ENCODE data around the gene CMTM6.
"Not testable (repeated sequence)": the region's sequence is repeated elsewhere in the genome, so short reads cannot be mapped to it uniquely, and the experiment has no call there.

CMTM6 gene

DNA sequence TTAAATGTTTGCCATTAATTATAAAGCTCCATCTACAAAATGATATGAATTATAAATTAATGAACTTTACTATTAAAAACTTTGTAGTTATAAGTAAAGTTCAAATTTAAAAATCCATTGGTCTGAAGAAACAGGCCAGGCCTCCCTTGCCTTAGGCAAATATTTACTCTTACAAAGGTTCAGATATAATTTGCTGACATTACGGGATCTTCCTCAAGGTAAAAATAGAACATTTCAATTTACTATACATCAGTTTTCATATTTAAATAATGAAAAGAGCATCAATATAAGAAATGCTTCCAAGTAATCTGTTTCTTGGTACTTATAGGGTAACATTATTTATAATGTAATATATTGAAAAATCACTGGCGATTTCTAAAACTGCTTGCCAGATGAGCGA, 3.7 kb downstream of the CMTM6 start:
- no peak for DNase-seq

DNA sequence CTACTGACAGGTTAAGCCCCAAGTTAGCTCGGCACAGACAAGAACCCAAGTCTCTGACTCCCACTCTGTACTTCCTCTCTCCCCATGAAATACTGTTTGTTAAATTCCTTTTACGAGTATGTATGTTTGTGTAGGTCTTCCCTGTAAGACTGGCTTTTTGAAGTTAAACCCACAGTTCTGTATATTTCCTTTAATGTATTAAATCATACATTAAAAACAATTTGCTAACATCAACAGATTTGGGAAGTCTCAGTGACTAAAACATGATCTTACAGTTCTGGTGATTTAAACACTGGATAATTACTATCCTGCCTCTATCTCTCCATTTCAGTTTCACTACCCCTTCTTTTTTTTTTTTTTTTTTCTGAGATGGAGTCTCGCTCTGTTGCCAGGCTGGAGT, 4.4 kb downstream of the CMTM6 start:
- DNase-seq: no peak

DNA sequence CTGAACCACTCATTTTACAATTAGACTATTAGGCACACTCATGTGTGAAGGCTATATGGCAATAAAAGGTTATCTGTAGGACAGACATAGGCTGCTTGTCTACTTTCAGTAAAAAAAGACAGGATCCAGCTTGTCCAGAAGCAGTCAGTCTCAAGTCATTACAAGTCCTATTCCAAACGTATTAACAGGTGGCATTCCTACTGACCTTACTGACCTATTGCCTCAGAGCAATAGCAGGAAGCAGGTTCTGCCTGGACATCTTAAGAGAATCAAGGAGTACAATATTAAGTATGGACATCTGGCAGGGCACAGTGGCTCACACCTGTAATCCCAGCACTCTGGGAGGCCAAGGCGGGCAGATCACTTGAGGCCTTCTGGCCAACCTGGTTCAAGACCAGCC, 7.0 kb downstream of the CMTM6 start:
- DNase-seq: no peak

DNA sequence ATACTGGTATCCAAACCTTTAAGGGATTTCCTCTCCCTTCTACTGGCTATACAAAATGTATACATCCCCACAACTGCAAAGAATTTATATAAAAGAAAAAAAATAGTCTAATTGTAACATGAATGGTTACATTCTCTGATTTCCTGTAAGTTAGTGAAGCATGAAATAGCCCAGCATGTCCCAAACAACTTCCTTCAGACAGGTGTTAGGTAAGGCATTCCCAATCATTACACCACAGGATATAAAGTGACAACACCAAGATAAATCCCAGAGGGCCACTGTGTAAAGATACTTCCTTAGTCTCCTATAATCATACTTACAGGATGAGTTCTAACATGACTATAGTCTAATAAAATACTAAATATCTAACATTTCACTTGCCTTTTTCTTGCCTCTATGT, 7.6 kb downstream of the CMTM6 start:
- no peak for DNase-seq

DNA sequence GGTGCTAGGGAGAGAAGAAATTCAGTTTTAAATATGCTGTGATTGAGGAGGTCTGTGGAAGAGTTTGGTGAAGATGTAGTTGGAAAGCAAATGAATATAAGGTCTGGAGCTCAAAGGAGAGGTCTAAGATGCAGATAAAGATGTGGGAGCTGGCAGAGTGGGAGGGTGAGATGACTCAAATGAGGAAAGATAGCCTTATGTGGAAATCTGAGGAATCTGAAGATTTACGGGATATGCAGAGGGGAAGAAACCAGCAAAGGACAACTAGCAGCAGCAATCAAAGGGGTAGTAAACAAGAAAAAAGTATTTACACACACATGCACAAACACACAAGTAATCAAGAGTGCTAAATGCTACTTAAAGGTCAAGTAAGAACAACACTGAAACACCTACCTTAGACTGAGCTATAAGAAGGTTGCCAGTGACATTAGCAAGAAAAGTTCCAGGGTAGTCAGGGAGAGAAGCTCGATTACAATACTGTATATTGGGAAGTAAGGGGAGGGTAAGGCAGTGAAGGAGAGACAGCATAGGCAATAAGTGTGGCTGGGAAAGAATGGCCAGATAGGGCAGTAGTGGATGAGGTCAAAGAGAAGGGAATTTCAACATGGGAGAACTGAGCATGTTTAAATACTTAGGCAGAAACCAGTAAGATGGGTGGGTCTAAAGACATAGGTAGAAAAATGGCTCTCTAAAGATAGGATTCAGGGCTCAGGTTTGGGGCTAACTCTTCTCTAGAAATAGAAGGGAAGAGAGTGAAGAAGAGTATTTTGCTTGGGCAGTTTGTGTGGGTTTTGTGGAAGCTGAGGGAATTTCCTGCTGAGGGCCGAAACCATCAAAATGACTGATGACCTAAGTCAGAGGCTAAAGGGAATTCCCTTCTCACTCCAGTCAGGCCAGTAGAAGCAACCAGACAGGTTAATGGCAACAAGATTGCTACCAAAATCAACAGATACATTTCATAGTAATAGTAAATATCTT, 8.9 kb downstream of the CMTM6 start:
- DNase-seq: no peak

DNA sequence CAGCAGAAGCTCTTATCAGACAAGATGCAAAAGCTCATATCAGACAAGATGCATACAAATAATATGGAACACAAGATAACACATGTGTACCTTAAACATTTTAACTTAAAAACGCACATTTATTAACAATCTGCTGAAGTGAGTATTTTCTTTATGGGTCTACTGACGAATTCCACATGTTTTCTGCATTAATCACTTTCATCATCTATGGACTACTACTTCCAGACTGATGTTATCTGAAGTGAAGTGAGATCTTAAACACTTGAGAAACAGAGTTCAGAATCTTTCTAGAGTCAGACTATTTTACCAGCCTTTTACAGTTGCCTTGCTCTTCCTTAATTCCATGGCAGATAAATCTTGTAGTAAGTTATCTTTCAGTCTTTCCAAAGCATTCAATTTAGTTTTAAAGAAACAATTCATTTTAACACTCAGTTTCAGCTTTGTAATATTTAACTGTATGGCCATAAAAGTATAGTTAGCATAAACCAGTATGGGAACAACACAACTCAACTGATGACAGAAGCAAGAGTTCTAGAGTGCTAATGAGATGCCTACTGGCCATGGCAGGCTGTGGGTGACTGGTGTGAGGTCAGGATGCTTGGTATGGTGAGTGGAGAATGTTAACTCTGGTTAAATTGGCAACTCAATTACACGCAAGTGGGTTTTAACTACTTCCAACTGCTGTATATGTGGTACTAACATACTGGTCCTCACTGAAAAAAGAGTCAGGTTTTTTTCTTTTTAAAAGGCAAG, 9.8 kb downstream of the CMTM6 start:
- DNase-seq: no peak

DNA sequence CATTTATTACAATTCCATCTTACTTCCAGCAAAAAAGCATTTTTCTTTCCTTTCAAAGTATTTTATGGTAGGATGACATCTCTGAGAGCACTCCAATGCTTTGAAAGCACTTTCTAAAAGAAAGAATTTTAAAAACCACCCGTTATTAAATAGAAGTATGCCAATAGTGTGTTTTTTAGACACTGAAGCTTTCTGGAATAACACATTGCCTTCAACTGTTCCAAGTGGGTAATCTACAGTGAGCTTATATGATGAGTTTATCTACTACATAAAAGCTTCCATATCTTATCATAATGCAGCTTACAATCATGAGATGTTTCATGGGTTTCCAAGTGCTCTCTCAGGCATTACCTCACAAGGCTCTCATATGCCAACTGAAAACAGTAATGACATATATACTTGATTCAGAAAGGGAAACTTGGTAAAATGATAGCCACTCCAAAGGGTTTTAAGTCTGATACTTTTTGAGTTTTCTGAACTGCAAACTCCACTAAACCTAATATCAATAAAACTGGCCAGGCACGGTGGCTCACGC, 14.1 kb downstream of the CMTM6 start:
- DNase-seq: no peak

DNA sequence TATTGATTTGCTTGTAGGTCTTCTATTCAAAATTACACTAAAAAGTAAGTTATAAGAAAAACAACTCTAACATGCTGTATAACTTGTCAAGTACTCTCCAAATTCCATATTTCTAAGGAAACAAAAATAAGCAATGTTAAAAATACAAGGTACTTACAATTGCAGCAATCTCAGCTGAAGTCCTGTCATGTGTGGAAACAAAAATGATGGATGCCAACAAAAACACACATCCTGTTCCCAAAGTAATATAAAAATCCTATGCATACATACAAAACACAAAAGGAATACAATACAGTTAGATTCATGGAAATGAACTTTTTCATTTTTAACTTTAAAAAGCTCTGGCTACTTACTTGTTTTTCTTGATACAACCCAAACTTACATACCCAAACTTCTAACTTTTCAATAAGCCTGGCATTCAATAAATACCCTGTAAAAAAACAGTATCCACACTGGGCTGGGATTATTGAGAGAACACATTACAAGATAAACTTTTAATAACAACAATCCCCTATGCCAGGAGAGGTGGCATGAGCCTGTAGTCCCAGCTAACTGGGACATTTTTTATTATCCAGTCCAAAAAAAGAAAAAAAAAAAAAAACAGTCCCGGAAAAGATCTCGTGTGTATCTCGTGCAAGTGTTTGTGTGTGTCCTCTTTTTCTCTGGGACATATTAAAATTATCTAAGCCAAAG, 14.7 kb downstream of the CMTM6 start:
- no peak for DNase-seq

DNA sequence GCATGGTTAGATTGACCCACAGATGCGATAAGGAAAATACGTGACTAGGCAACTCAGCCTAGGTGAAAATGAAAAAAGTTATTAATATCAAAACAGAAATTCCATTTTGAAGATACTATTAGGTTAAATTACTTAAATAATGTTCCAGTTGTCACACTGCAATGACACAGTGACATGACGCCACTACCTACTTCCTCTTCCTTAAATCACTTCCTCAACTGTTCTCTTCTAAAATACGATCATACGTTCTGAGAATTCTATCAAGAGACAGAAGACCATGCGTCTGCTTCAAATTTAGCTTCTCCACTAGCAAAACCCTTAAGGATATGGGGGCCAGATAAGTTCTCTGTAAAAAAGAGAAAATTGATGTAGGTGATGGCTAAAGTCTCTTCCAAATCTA, 18.2 kb downstream of the CMTM6 start:
- DNase-seq: no peak

DNA sequence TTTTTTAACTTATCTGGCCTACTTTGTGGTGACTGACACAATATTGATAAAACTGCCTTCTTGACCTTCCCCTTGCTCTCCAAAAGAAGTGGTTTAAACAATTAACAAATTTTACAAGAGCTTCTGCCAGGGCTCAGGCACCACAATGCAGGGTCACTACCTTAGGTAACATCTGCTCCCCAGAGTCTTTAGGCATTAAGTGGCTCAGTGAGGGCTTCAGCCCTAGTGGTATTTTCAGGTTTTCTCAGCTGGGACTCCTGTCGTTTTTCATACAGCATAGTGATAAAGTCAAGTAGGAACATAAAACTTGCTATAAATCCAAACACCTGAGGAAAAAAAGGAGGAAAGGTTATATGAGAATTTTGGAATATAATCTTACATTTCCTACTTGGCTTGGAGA, 18.9 kb downstream of the CMTM6 start:
- DNase-seq: no peak

DNA sequence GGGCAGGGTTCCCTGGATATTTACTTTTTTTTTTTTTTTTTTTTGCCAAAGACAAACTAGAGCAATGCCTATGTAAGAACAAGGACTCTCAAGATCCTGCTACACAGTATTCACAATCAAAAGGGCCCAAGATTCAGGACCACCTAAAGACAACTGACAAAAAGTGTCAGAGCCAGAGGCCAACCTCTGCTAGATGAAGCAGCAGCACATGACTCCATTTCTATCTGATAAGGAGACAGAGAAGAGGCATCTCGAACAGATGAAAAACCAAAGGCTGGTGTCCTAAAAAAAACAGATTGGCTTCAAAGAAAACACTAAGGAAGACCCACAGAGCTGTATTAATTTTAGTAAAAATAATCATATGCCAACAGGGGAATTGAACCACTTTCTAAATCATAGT, 20.0 kb downstream of the CMTM6 start:
- DNase-seq: no peak

DNA sequence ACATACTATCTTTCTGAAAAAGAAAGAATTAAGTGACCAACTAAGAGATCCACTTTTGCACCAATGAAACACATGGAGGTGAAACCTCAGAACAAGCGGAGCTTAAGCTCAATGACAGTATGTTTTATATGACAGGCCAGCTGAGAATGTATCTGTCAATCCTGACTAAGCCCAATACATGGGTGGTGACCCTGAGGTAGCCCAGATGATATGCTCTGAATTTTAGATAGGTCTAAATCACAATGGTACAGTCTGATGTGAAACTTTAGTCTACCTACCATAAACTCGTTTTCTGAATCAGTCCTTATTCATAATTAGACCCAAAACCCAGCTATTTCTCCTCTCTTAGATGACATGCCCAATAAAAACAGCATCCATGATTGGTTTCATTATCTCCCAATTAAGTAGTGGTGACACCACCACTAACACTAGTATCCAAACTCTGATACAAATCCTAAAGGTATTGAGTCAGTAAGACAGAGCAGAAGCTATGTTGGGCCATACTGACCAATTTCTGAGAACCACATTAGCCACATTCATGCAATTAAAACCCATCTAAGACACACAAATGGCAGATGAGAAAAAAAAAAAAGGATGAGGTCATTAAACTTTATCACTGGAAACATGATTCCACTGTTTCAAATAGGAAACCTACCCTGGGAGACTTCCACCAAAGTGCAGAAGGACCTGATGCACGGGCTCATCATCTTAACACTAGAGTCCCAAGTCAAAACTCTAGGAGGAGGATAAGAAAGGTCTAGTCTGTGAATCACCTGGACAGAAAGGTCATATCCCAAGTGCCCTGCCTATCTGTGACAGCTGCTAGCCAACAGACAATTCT, 20.6 kb downstream of the CMTM6 start:
- DNase-seq: no peak

DNA sequence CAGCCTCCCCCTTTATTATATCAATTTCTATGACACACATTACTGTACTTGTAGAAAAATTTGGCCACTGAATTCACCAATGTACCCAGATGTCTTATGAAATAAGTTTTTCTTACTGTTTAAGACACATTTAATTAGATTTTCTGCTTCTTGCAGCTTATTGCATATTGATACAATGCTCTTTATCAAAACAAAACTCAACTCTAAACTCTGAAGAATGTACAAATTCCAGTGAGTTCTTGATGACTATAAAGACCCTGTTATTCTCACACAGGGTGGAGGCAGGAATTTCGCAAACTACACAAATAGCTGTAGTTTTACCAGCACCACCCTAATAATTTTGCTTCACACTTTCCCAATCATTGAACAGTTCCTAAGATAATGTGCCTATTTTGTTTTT, 22.0 kb downstream of the CMTM6 start:
- DNase-seq: no peak

DNA sequence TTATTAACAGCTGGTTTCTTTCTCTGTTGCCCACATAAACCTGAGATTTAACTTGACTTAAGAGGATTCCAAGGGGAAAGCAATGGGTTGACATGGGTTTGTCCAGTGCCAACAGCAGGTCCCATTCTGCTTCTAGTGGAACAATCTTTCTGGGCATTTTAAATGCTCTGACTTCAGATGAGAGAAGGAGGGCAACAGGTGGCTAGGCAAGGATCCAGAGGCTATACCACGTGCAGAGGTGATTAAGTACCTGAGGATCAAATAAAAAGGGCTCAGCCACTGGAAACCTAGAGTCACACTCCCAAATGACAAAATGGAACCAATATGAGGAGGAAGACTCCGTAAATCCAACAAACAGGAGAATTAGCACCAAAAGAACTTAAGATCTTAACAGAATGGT, 28.5 kb downstream of the CMTM6 start:
- DNase-seq: no peak

DNA sequence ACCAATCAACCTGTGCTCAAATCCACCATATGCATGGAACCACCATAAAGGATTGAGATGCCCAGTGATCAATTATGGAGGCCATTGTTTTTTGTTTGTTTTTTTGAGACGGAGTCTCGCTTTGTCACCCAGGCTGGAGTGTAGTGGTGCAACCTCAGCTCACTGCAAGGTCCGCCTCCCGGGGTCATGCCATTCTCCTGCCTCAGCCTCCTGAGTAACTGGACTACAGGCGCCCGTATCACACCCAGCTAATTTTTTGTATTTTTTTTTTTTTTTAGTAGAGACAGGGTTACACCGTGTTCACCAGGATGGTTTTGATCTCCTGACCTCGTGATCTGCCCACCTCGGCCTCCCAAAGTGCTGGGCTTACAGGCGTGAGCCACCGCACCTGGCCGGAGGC, 30.5 kb downstream of the CMTM6 start:
- DNase-seq: not testable (repeated sequence)

DNA sequence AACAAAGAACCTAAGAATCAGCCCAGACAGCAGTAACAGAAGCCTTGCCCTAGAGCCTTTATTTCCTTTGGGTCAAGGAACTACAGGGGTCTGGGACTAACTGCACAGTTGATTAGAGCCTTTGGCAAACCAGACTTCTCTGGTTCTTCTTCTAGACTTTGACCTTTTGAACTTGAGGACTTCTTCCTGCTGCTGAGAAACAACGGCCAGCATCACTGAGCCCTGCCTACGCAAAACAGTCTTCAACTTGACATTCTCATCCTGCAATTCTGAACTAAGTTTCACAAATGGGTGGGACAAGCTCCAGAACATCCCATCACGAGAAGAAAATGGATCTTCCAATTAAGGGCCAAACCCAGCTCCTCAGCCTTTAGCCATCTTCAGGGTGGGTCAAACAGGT, 31.4 kb downstream of the CMTM6 start:
- DNase-seq: no peak

DNA sequence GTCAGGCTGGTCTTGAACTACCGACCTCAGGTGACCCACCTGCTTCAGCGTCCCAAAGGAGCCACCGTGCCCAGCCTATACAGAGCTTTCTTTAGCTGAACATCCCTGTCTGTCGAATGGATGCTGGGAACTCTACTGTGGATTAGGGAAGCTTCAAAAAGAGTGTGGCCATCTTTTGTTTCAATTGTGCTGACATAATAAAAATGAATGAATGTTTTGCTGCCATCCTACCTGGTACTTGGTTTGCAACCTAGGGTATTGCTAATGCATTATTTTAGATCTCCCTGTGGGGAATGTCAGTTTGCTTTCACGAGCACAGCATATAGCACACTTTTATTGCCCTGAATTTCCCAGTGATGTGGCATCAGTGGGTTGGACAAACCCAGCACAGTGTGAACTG, 32.3 kb downstream of the CMTM6 start:
- DNase-seq: no peak

DNA sequence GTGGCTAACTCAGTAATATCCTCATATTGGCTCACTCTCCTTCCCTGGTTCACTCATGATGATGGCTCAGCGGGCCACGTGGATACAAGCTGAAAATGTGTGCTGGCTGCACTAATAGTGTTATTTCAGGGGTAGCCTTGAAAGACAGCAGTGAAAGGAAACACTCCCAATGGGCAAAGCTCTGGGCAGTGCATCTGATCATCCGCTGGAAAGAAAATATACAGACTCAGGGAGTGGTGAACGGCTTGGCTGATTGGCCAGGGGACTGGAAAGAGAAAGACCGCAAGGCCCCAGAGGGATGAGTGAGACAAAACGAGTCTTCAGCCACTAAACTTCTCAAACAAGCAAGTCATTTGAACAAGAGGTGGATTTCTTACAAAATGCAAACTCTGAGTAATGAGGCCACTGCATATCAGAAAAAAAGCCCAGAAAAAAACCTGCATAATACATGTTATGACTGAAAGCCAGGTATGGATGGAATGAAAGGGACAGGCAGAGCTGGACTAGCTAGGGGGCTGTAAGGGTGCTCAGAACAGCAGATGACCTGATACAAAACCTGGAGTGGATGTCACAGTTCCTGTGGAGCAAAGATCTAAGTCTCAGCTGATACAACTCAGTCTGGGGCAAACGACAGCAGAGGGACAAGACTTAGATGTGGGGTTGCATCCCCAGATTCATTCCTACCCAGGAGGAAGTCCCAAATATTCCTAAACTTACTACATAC, 33.3 kb downstream of the CMTM6 start:
- DNase-seq: no peak

DNA sequence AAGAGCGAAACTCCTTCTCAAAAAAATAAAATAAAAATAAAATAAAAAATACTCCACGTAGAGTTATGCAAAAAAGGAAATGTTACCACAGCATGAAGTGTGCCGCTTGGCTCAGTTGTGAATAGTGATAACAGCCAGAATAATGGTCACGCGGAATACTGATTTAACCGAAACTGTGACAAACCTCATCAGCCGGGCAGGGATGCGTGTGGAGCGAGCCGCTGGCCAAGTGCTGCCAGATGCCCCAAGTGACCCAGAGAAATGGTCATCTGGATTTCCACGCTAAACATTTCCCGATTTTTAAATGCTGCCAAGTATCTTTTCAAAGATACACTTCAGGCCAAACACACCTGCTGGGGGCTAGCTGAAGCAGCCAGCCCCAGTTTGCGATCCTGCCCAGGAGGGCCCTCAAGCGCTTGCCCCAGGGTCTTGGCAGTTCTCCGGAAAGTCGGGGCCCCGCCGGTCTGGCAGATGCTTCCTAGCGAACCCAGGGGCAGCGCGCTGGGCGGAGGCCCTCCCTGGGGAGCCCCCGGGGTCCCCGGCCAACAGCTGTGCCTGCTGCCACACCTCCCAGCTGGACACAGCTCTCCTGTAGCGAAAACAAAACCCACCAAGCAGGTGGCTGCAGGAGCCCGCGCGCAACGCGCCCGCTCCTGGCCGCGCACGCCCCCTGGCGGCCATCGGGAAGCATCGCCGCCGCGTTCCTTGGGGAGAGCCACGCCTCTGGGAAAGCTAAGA, 35.1 kb downstream of the CMTM6 start:
- no peak for DNase-seq

DNA sequence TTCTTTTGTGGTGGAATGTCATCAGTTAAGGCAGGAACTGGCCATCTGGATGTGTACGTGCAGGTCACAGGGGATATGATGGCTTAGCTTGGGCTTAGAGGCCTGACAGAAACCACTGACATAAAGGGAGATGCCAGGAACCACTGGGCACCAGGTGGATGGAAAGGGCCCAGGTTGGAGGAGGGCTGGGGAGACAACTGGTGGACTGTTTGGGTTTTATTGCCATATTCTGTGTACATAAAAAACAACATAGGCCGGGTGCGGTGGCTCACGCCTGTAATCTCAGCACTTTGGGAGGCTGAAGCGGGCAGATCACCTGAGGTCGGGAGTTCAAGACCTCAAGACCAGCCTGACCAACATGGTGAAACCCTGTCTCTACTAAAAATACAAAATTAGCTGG, 35.8 kb downstream of the CMTM6 start:
- not testable (repeated sequence) for DNase-seq

DNA sequence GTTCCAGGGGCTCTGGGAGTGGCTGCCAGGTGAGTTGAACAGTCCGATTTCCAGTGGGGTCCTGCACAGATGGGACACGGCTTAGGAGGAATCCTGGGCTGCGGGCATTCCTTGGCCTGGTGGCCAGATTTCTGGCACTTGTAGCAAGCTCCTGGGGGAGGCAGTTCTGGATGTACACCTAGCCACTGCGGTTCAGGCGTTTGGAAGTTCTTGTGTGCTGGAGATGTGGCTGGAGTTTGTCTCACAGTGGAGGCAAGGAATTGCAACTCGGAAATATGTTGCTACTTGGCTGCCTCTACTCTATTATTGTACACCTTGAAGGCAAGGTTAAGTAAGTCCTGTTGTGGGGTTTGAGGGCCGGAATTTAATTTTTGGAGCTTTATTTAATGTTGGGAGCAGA, 37.9 kb downstream of the CMTM6 start:
- not testable (repeated sequence) for DNase-seq
